Mesenteric fat pad (tissue), 1 donor: ENCODE results near the gene EFCAB12. TPM values are rescaled to one million over a fixed set of nuclear protein-coding genes. Genes with fewer than 3 reads are reported as not detected.

ENCODE experiments used
- DNase-seq: peaks from one replicate; pipeline ENCODE4 v3.0.0-alpha.2; 2020; ENCODE audit warnings: low spot score
- total RNA-seq: library from RNA; stranded (reverse); fragmentation: NEBNext Ultra II Directional; extraction: Animal tissue kit (Norgen Biotek cat#: 25700); gene quantifications from one replicate; pipeline ENCODE4 v1.2.1, GENCODE V29; 2021
- donor health status: DM: yes; HTN: yes; CAD: no.

The EFCAB12 gene
- total RNA-seq, 1 donor from 2014 or later: 1.1 TPM

GRCh38 chr3:129446926-129447325, 18.5 kb upstream of the EFCAB12 start:
- DNase-seq: no peak

DNA sequence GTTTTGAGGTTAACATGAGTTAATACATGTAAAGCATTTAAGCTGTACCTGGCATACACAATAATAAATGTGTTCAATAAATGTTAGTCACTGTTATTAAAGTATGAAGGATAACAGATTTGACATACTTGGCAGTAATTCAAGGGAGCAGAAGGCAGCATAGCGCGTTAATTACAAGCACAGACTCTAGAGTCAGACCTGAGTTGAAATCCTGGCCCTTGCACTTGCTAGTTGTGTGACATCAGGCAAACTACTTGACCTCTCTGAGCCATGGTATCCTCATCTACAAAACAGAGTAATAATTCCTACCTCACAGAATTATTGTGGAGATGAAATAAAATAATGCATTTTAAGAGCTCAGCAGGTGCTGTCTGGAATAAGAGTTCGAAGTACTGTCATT, 17.0 kb upstream of the EFCAB12 start:
- no peak for DNase-seq

DNA sequence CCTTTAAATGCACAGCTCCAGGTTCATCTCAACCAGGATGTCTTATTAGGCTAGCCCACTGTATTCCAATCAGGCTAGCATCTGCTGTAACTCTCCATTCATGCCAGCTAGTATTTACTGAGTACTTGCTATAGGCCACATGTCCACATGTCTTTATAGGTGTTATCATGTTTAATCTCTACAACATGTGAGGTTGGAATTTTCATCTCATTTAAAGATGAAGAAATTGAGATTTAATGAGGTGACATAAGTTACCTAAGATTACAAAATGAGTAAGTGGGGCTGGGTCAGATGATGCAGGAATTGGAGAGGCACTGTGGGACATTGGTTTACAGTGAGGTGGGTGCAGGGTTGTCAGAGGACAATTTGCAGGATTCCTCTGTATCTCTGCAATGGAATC, 14.5 kb upstream of the EFCAB12 start:
- DNase-seq: no peak

- DNase-seq: no peak
Measured at GRCh38 chr3:129442486-129442885, 14.1 kb upstream of the EFCAB12 start.

DNA sequence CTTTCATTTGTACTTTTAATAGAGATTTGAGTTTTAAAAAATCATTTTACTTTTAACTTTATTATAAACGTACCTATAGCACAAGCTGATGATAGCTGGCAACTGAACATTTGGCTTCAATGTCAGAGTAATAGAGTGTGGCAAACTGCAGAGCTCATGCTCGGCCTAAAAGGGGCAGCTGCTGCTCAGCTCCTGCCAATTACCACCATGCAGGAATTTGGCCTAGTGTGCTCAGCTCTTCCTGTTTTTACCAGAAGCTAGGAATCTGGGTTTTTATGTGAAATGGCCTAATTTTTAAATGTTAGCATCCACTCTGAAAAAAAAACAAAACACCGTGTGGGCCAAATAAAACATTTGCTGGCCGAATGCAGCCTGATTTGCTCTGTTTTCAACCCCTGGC, 13.3 kb upstream of the EFCAB12 start:
- no peak for DNase-seq

GRCh38 chr3:129441215-129441614, 12.8 kb upstream of the EFCAB12 start:
- no peak for DNase-seq

DNA sequence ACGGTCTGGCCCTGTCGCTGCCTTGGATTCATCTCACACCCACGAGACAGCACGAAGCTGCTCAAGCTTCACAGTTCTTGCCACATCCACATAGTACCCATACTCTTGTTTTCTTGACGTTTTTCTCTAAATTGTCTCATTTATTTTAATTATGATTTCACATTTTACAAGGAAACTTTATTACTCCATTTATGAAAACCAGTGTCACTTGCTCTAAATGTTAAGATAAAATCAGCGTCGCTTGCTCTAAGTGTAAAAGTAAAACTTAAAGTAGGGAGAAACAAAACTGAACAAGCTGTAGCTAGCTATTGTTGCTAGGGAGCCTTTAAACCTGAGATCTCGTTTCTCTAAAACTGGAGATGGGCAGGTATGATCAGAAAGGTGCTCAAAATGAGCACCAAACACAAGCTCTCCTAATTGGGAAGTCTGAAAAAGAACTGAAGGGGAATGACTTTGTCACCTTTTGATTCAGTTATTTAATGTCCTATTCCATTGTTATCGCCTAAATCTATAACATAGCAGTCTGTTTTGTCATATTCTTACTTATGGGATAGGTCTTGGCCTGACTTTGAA, 12.3 kb upstream of the EFCAB12 start:
- no peak for DNase-seq

GRCh38 chr3:129439817-129440617, 11.6 kb upstream of the EFCAB12 start, which contains the start of the genes IFT122 and MBD4:
Gene IFT122, plus strand, starts transcription at chr3:129440224. Its CDS starts 107 bp downstream, at chr3:129440331.
Gene MBD4, minus strand, starts transcription at chr3:129439948. Its CDS starts 115 bp downstream, at chr3:129439833.
- DNase-seq: peak; percentile 99

- DNase-seq: no peak
Measured at GRCh38 chr3:129439226-129439816, 10.9 kb upstream of the EFCAB12 start.

DNA sequence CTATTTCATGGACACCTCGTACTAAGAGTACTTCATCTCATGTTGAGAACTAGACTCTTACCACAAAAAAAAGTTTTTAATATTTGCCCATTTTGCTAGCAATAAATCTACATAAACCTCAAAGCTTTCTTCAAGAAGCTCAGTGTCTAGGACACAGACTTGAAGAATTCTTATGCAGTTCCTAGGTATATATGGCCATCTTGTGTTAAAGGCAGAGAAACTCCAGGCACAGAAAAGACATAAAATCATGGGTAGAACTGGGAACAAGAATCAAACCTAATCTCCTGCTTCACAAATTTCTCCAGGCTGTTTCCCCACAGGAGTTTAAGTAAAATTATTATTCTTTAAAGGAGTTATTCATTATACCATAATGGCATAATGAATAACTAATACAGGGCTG, 6.9 kb upstream of the EFCAB12 start:
- DNase-seq: no peak

GRCh38 chr3:129434140-129434539, 5.7 kb upstream of the EFCAB12 start:
- no peak for DNase-seq

DNA sequence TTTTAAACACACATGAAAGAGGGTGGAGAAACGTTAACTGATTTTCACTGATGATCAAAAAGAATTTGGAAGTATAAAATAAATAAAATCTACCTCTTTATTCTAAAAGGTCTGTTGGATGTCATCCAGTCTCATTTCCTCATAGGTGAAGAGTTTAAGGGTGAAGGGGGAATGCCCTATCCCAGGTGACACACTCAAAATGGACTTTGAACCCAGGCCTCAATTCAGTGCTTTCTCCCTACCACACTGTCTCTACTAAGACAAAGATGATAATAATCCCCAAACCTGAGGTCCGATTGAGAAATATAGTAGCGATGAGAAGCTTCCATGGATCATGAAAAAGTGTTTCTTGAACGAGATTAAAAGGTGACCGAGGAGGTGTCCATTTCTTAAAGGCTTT, 5.1 kb upstream of the EFCAB12 start:
- DNase-seq: no peak

- DNase-seq: no peak
Measured at GRCh38 chr3:129432671-129433070, 4.2 kb upstream of the EFCAB12 start.

DNA sequence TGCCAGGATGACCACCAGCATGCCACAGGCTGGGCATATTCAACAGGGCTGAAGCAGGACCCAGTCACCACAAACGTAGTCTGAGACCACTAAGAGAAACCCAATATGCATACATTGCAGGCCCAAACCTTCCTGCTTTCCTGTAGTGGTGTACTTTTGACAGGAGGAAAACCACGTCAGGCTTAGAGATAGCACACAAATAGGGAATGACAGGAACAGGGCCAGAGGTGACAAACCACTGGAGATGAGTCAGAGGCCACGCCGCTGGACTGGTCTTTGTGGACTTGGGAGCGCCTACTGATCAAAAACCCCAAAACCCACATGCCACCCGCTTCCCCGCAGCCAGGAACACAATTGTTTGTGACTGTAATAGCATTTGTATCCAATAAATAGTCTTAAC, 3.6 kb upstream of the EFCAB12 start:
- DNase-seq: no peak

GRCh38 chr3:129429602-129430001, 1.2 kb upstream of the EFCAB12 start:
- no peak for DNase-seq

DNA sequence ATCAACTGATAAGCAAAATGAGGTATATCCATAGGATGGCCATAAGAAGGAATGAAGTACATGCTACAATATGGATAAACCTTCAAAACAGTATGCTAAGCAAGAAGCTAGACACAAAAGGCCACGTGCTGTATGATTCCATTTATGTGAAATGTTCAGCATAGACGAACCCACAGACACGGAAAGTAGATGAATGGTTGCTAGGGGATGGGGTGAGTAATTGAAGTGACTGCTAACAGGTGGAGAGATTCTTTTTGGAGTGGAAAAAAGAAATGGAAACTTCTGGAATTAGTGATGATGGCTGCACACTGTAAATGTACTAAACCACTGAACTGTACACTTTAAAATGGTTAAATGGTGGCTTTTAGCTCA, 630 bp upstream of the EFCAB12 start:
- DNase-seq: no peak

DNA sequence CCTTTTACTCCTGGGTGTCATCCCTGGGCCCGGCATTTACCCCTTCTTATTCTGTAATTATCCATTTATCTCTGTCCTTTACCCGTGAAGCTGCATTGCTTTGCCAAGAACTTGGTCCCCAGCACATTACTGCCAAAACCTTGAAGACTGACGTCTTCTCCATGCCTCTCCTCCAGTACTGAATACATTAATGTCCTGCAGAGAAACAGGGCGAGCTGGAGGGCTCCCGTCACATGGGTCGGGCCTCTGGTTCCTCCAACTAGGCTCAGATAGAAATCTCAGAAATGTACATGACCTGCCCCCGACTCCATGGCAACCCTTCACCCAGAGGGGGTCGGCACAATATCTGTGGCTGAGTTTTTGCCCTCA, 445 bp downstream of the EFCAB12 start:
- DNase-seq: no peak

DNA sequence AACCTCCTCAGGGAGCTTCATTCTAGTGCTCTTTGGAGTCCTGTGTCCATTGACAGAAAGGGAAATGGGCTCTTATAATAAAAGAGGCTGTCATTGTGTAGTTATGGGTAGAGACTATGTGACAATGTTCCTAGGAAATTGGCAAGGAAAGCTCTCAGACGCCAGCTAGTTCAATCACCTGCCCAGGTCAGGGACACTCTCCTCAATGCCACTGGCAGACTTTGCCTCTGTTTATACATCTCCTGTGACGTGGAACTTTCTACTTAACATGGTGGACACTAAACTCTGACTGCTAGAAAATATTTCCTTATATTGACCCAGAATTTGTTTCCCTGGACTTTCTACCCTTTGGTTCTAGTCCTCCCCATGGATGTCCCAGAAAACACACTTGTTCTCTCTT, 2.8 kb downstream of the EFCAB12 start:
- DNase-seq: no peak

GRCh38 chr3:129425213-129425612, 3.2 kb downstream of the EFCAB12 start:
- DNase-seq: no peak

DNA sequence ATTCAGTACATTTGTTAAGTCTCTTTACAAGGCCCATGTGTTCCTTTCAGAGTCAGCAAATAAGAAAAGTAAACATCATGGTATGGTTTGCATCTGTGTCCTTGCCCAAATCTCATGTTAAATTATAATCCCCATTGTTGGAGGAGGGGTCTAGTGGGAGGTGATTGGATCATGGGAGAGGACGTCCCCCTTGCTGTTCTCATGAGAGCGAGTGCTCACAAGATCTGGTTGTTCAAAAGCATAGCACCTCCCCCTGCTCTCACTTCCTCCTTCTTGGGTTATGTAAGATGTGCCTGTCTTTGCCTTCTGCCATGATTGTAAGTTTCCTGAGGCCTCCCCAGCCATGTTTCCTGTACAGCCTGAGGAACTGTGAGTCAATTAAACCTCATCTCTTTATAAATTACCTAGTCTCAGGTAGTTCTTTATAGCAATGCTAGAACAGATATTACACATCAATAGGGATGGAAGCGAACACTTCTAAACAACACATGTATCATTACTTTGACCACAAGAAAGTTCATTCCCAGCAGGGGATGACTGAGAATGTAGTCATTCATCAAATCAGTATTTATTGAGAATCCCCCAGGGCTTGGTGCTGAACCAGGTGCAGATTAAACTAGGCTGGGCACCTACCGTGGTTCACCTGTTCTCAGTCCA, 4.1 kb downstream of the EFCAB12 start:
- no peak for DNase-seq

DNA sequence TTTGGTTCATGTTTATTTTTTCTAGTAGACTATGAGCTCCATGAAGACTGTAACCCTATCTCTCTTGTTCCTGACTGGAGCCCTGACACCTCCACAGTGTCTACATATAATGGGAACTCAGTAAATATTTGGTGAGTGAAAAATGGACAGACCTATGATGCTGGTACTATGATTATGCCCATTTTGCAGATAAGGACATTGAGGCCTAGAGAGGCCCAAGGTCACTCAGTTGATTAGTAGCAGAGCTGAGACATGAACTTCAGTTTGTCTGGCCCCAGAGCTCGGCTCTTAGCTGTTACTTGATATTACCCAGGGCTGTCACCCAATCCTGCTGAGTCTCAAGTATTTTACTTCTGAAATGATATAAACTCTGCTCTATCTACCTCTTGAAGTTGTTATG, 5.5 kb downstream of the EFCAB12 start:
- DNase-seq: no peak
